HepG2 (cell line): Measurements from ENCODE around the gene AREL1. TPM values are rescaled to one million over a fixed set of nuclear protein-coding genes. Genes with fewer than 3 reads are reported as not detected.

ENCODE experiments used
- FOXM1 ChIP-seq: sonication (generic); formaldehyde crosslinking; IDR thresholded peaks from 2 replicates; pipeline ENCODE4 v1.5.0; 2020; ENCODE audit warnings: missing genetic modification reagents
- GTF2F1 ChIP-seq: fragments of 150-350 bp; IDR thresholded peaks from 2 replicates; pipeline ENCODE4 v1.6.1; 2014; ENCODE audit warnings: low read length
- KDM1A ChIP-seq: IDR thresholded peaks from 2 replicates; pipeline ENCODE4 v1.6.1; 2016; ENCODE audit warnings: missing compliant biosample characterization
- MAX ChIP-seq: IDR thresholded peaks from 2 replicates; pipeline ENCODE4 v1.6.1; 2012; ENCODE audit warnings: inconsistent platforms
- MBD4 ChIP-seq: IDR thresholded peaks from 2 replicates; pipeline ENCODE4 v1.6.1; 2012; ENCODE audit warnings: low read length, inconsistent platforms, borderline replicate concordance
- MTF2 ChIP-seq: sonication (generic); formaldehyde crosslinking; IDR thresholded peaks from 2 replicates; pipeline ENCODE4 v1.5.0; 2020; ENCODE audit warnings: missing genetic modification reagents, borderline replicate concordance
- MYNN ChIP-seq: sonication (generic); formaldehyde crosslinking; IDR thresholded peaks from 2 replicates; pipeline ENCODE4 v1.4.0; 2020; ENCODE audit warnings: mild to moderate bottlenecking, low read depth, missing genetic modification reagents
- NFRKB ChIP-seq: fragments of 450-650 bp; IDR thresholded peaks from 2 replicates; pipeline ENCODE4 v1.6.1; 2017
- SMAD3 ChIP-seq: sonication (generic); formaldehyde crosslinking; IDR thresholded peaks from 2 replicates; pipeline ENCODE4 v1.4.0; 2020; ENCODE audit warnings: missing genetic modification reagents
- SMARCC2 ChIP-seq: fragments of 450-650 bp; IDR thresholded peaks from 2 replicates; pipeline ENCODE4 v1.6.1; 2017; ENCODE audit warnings: antibody characterized with exemption, mild to moderate bottlenecking
- THAP11 ChIP-seq: IDR thresholded peaks from 2 replicates; pipeline ENCODE4 v1.6.1; 2016; ENCODE audit warnings: missing biosample characterization, missing genetic modification reagents
- THAP8 ChIP-seq: sonication (generic); formaldehyde crosslinking; IDR thresholded peaks from 2 replicates; pipeline ENCODE4 v1.5.1; 2020; ENCODE audit warnings: missing genetic modification reagents, mild to moderate bottlenecking, borderline replicate concordance
- YEATS4 ChIP-seq: sonication (generic); formaldehyde crosslinking; IDR thresholded peaks from 2 replicates; pipeline ENCODE4 v1.4.0; 2020; ENCODE audit warnings: missing genetic modification reagents, borderline replicate concordance
- ZFX ChIP-seq: sonication (generic); formaldehyde crosslinking; IDR thresholded peaks from 2 replicates; pipeline ENCODE4 v1.4.0; 2020; ENCODE audit warnings: mild to moderate bottlenecking, low read depth, missing genetic modification reagents, moderate library complexity
- ZNF441 ChIP-seq: sonication (generic); formaldehyde crosslinking; IDR thresholded peaks from 2 replicates; pipeline ENCODE4 v1.7.0; 2021; ENCODE audit warnings: missing genetic modification reagents, borderline replicate concordance
- ZNF563 ChIP-seq: sonication (generic); formaldehyde crosslinking; IDR thresholded peaks from 2 replicates; pipeline ENCODE4 v1.8.0; 2022; ENCODE audit warnings: mild to moderate bottlenecking, moderate library complexity, missing genetic modification reagents
- ZNF570 ChIP-seq: sonication (generic); formaldehyde crosslinking; IDR thresholded peaks from 2 replicates; pipeline ENCODE4 v1.4.0; 2020; ENCODE audit warnings: mild to moderate bottlenecking, missing genetic modification reagents, borderline replicate concordance
- ZNF777 ChIP-seq: sonication (generic); formaldehyde crosslinking; IDR thresholded peaks from 2 replicates; pipeline ENCODE4 v1.4.0; 2020; ENCODE audit warnings: missing genetic modification reagents
- ZSCAN12 ChIP-seq: sonication (generic); formaldehyde crosslinking; IDR thresholded peaks from 2 replicates; pipeline ENCODE4 v1.9.0; 2021; ENCODE audit warnings: mild to moderate bottlenecking, missing genetic modification reagents
- ZSCAN5A ChIP-seq: sonication (generic); formaldehyde crosslinking; IDR thresholded peaks from 2 replicates; pipeline ENCODE4 v1.8.0; 2022; ENCODE audit warnings: mild to moderate bottlenecking, missing genetic modification reagents, borderline replicate concordance
- polyA plus RNA-seq, 8 experiments: library from polyadenylated mRNA; depleted of rRNA in 3 of 8; stranded (reverse) in 7 of 8; unstranded in 1 of 8; fragments of >200 nt; fragmentation: Illumina TruSeq in 4 of 8; extraction: Trizol in 4 of 8; gene quantifications; 2 replicates each; pipeline versions ENCODE4 v1.2.1 to v1.2.3, GENCODE V29; 2011 to 2016; ENCODE audit warnings: low read depth in 4 of 8, missing spikeins in 1 of 8, mixed read lengths in 1 of 8; ENCODE audit not compliant: insufficient read depth in 1 of 8
- total RNA-seq, 5 experiments: library from RNA; depleted of rRNA; stranded (reverse); fragments of >200 nt; fragmentation: Illumina TruSeq; extraction: Trizol; gene quantifications; 2 replicates each; pipeline ENCODE4 v1.2.3, GENCODE V29; 2016; ENCODE audit warnings: low read depth in 1 of 5
- TF ChIP-seq, protein P1 (sequence below), 2 experiments: sonication (generic) in 1 of 2; formaldehyde crosslinking in 1 of 2; IDR thresholded peaks; 2 replicates each; pipeline versions ENCODE4 v1.5.1 to v1.6.1; 2011 to 2020; ENCODE audit warnings: borderline replicate concordance in 1 of 2, low read depth in 1 of 2, low read length in 1 of 2, mild to moderate bottlenecking in 1 of 2, missing genetic modification reagents in 1 of 2, moderate library complexity in 1 of 2
- TF ChIP-seq, protein P2 (sequence below): sonication (generic); formaldehyde crosslinking; IDR thresholded peaks from 2 replicates; pipeline ENCODE4 v1.8.1; 2023; ENCODE audit warnings: mild to moderate bottlenecking, missing genetic modification reagents
- TF ChIP-seq, protein P3 (sequence below): sonication (generic); formaldehyde crosslinking; IDR thresholded peaks from 2 replicates; pipeline ENCODE4 v1.9.0; 2021; ENCODE audit warnings: missing genetic modification reagents, mild to moderate bottlenecking, borderline replicate concordance

Gene AREL1
- total and polyA plus RNA-seq, 2 of the 13 experiments (the other 11 are each of a cell fraction or from before 2014, with no cell fraction given): 21.3 to 25.4 TPM

- TF ChIP-seq, protein P1, sequence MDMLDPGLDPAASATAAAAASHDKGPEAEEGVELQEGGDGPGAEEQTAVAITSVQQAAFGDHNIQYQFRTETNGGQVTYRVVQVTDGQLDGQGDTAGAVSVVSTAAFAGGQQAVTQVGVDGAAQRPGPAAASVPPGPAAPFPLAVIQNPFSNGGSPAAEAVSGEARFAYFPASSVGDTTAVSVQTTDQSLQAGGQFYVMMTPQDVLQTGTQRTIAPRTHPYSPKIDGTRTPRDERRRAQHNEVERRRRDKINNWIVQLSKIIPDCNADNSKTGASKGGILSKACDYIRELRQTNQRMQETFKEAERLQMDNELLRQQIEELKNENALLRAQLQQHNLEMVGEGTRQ (IDR thresholded peaks at IDR 0.05; ENCODE audit: low read depth, low read length): no peak
- TF ChIP-seq, protein P1 (CRISPR knock-in tag; IDR thresholded peaks at IDR 0.05; ENCODE audit: borderline replicate concordance): no peak
- peak; percentile 66; the same call in 1 of the 2 replicates for TF ChIP-seq ZNF563
- TF ChIP-seq SMARCC2: no peak
- no peak for TF ChIP-seq YEATS4
- TF ChIP-seq THAP11: no peak
- TF ChIP-seq ZSCAN12 (CRISPR knock-in tag): no peak
- no peak for TF ChIP-seq ZNF441
- peak; percentile 22 for TF ChIP-seq ZFX (CRISPR knock-in tag)
- TF ChIP-seq THAP8 (CRISPR knock-in tag): no peak
- TF ChIP-seq NFRKB: no peak
- TF ChIP-seq ZNF570 (CRISPR knock-in tag): no peak
- no peak for TF ChIP-seq MYNN (CRISPR knock-in tag)
- TF ChIP-seq, protein P2, sequence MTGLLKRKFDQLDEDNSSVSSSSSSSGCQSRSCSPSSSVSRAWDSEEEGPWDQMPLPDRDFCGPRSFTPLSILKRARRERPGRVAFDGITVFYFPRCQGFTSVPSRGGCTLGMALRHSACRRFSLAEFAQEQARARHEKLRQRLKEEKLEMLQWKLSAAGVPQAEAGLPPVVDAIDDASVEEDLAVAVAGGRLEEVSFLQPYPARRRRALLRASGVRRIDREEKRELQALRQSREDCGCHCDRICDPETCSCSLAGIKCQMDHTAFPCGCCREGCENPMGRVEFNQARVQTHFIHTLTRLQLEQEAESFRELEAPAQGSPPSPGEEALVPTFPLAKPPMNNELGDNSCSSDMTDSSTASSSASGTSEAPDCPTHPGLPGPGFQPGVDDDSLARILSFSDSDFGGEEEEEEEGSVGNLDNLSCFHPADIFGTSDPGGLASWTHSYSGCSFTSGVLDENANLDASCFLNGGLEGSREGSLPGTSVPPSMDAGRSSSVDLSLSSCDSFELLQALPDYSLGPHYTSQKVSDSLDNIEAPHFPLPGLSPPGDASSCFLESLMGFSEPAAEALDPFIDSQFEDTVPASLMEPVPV (CRISPR knock-in tag): peak; percentile 83; the same call in 1 of the 2 replicates
- no peak for TF ChIP-seq KDM1A (CRISPR knock-in tag)
- TF ChIP-seq SMAD3 (CRISPR knock-in tag): no peak
- no peak for TF ChIP-seq MBD4
- peak; percentile 53 for TF ChIP-seq MTF2
- TF ChIP-seq FOXM1: no peak
- no peak for TF ChIP-seq ZSCAN5A (CRISPR knock-in tag)
- TF ChIP-seq ZNF777: peak; percentile 97
- TF ChIP-seq, protein P3, sequence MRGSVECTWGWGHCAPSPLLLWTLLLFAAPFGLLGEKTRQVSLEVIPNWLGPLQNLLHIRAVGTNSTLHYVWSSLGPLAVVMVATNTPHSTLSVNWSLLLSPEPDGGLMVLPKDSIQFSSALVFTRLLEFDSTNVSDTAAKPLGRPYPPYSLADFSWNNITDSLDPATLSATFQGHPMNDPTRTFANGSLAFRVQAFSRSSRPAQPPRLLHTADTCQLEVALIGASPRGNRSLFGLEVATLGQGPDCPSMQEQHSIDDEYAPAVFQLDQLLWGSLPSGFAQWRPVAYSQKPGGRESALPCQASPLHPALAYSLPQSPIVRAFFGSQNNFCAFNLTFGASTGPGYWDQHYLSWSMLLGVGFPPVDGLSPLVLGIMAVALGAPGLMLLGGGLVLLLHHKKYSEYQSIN (CRISPR knock-in tag): no peak
- TF ChIP-seq MAX: peak; percentile 57; the same call in 1 of the 2 replicates
- TF ChIP-seq GTF2F1: no peak
These were observed 101.1 kb downstream of the AREL1 start, which contains the start of gene LTBP2 (continued) for GRCh38 chr14:74611650-74612349.
